NT2/D1 (cell line): ENCODE results near the gene VPREB1.
"Not testable (repeated sequence)": the region's sequence is repeated elsewhere in the genome, so short reads cannot be mapped to it uniquely, and the experiment has no call there.

Experiments used
- SUZ12 ChIP-seq: IDR thresholded peaks from 2 replicates; pipeline ENCODE4 v1.6.1; 2011; ENCODE audit not compliant: insufficient read length, insufficient read depth; ENCODE audit errors: extremely low read depth
- YY1 ChIP-seq: IDR thresholded peaks from 2 replicates; pipeline ENCODE4 v1.6.1; 2011; ENCODE audit not compliant: insufficient read length, insufficient read depth
- ZNF274 ChIP-seq: IDR thresholded peaks from 2 replicates; pipeline ENCODE4 v1.6.1; 2011; ENCODE audit warnings: mild to moderate bottlenecking, low read depth, low read length

DNA sequence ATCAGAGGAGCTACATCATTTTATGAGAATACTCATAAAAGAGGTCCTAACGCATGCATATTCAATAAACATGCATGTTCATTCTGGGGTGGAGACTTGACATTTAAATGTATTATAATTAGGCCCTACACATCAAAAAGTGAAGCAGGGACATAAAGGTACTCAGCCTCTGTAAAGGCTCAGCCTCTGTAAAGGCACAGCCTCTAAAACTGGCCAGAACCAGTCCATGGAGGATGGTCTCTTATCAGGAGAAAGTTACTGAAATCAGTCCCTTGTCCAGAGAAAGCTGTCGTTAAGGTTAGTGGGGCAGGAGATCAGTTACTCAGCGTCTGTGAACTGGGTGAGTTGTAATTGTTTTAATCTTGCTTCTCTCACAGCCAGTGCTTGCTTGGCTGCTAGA is 19.2 kb downstream of the VPREB1 start:
- not testable (repeated sequence) for TF ChIP-seq ZNF274, SUZ12, YY1
